Eye (tissue), 1 donor: Measurements from ENCODE around the gene TRIP10.
"Not testable (repeated sequence)": the region's sequence is repeated elsewhere in the genome, so short reads cannot be mapped to it uniquely, and the experiment has no call there.

Experiments used
- DNase-seq: peaks from one replicate; pipeline ENCODE4 v3.0.0-alpha.2; 2015

The TRIP10 gene

GRCh38 chr19:6739390-6739882 is at the start of gene TRIP10:
TRIP10 (plus strand) TSS chr19:6739680; CDS start chr19:6739762, 82 bp downstream.
- DNase-seq = peak; percentile 92

- no peak for DNase-seq
These were observed 49.2 kb upstream of the TRIP10 start for GRCh38 chr19:6690160-6690885.

- DNase-seq = no peak
These were observed 48.1 kb upstream of the TRIP10 start for GRCh38 chr19:6691342-6691741.

- DNase-seq = no peak
These were observed 47.5 kb upstream of the TRIP10 start for GRCh38 chr19:6692027-6692426.

- DNase-seq = no peak
These were observed 46.4 kb upstream of the TRIP10 start for GRCh38 chr19:6693056-6693471.

GRCh38 chr19:6693681-6694080 is 45.8 kb upstream of the TRIP10 start:
- DNase-seq = no peak

- no peak for DNase-seq
These were observed 45.2 kb upstream of the TRIP10 start for GRCh38 chr19:6694147-6694815.

- DNase-seq = no peak
These were observed 43.1 kb upstream of the TRIP10 start for GRCh38 chr19:6696239-6696820.

GRCh38 chr19:6697291-6697690 is 42.2 kb upstream of the TRIP10 start:
- no peak for DNase-seq

- DNase-seq = no peak
These were observed 39.5 kb upstream of the TRIP10 start for GRCh38 chr19:6699935-6700334.

GRCh38 chr19:6700586-6701316 is 38.7 kb upstream of the TRIP10 start:
- DNase-seq = no peak

- no peak for DNase-seq
These were observed 33.4 kb upstream of the TRIP10 start for GRCh38 chr19:6705931-6706632.

- DNase-seq = no peak
These were observed 32.9 kb upstream of the TRIP10 start for GRCh38 chr19:6706633-6706958.

- DNase-seq = no peak
These were observed 32.3 kb upstream of the TRIP10 start for GRCh38 chr19:6707011-6707657.

GRCh38 chr19:6707658-6708018 is 31.8 kb upstream of the TRIP10 start:
- no peak for DNase-seq

GRCh38 chr19:6708346-6708745 is 31.1 kb upstream of the TRIP10 start:
- no peak for DNase-seq

GRCh38 chr19:6708913-6709312 is 30.6 kb upstream of the TRIP10 start:
- not testable (repeated sequence) for DNase-seq

- DNase-seq = no peak
These were observed 29.9 kb upstream of the TRIP10 start for GRCh38 chr19:6709549-6709948.

- DNase-seq = no peak
These were observed 29.0 kb upstream of the TRIP10 start for GRCh38 chr19:6710273-6711077.

GRCh38 chr19:6711078-6711361 is 28.5 kb upstream of the TRIP10 start:
- no peak for DNase-seq

- DNase-seq = no peak
These were observed 27.9 kb upstream of the TRIP10 start for GRCh38 chr19:6711605-6712004.

GRCh38 chr19:6712231-6712630 is 27.2 kb upstream of the TRIP10 start:
- no peak for DNase-seq
